Hematopoietic multipotent progenitor cell treated with erythropoietin and hydrocortisone succinate and interleukin-3 and kit ligand, for 6 days (in vitro differentiated cells): ENCODE results near the gene CTSC.

Experiments used
- DNase-seq: peaks from one replicate; pipeline ENCODE4 v3.0.0-alpha.2; 2015

CTSC gene

GRCh38 chr11:88315981-88316441, 21.5 kb downstream of the CTSC start:
- no peak for DNase-seq

- no peak for DNase-seq
These were observed 22.5 kb downstream of the CTSC start for GRCh38 chr11:88315015-88315414.

GRCh38 chr11:88313441-88313840, 24.1 kb downstream of the CTSC start:
- DNase-seq, result no peak

GRCh38 chr11:88312628-88313027, 24.9 kb downstream of the CTSC start:
- DNase-seq, result peak; percentile 54

- DNase-seq, result no peak
These were observed 27.3 kb downstream of the CTSC start for GRCh38 chr11:88310246-88310645.

GRCh38 chr11:88308576-88308975, 29.0 kb downstream of the CTSC start:
- no peak for DNase-seq

GRCh38 chr11:88307749-88308425, 29.6 kb downstream of the CTSC start:
- no peak for DNase-seq

- no peak for DNase-seq
These were observed 30.8 kb downstream of the CTSC start for GRCh38 chr11:88306785-88307184.

GRCh38 chr11:88305430-88305829, 32.1 kb downstream of the CTSC start:
- DNase-seq, result no peak

GRCh38 chr11:88304352-88304751, 33.2 kb downstream of the CTSC start:
- no peak for DNase-seq

GRCh38 chr11:88303037-88303436, 34.5 kb downstream of the CTSC start:
- no peak for DNase-seq

- no peak for DNase-seq
These were observed 35.9 kb downstream of the CTSC start for GRCh38 chr11:88301488-88302140.

- DNase-seq, result no peak
These were observed 36.5 kb downstream of the CTSC start for GRCh38 chr11:88300888-88301487.

GRCh38 chr11:88297863-88298262, 39.7 kb downstream of the CTSC start:
- DNase-seq, result no peak

- DNase-seq, result no peak
These were observed 40.1 kb downstream of the CTSC start for GRCh38 chr11:88297421-88297820.

- no peak for DNase-seq
These were observed 42.5 kb downstream of the CTSC start for GRCh38 chr11:88295028-88295427.

- no peak for DNase-seq
These were observed 43.6 kb downstream of the CTSC start for GRCh38 chr11:88293931-88294330.

- peak; percentile 35 for DNase-seq
These were observed 45.2 kb downstream of the CTSC start for GRCh38 chr11:88292171-88292843.

- DNase-seq, result no peak
These were observed 49.0 kb downstream of the CTSC start for GRCh38 chr11:88288560-88288959.

GRCh38 chr11:88284336-88285050, 53.0 kb downstream of the CTSC start:
- peak; percentile 19 for DNase-seq

- no peak for DNase-seq
These were observed 54.6 kb downstream of the CTSC start for GRCh38 chr11:88282747-88283515.

GRCh38 chr11:88281317-88281712, 56.2 kb downstream of the CTSC start:
- peak; percentile 5 for DNase-seq
